ENCODE measurements around the gene SH3PXD2A.

DNA sequence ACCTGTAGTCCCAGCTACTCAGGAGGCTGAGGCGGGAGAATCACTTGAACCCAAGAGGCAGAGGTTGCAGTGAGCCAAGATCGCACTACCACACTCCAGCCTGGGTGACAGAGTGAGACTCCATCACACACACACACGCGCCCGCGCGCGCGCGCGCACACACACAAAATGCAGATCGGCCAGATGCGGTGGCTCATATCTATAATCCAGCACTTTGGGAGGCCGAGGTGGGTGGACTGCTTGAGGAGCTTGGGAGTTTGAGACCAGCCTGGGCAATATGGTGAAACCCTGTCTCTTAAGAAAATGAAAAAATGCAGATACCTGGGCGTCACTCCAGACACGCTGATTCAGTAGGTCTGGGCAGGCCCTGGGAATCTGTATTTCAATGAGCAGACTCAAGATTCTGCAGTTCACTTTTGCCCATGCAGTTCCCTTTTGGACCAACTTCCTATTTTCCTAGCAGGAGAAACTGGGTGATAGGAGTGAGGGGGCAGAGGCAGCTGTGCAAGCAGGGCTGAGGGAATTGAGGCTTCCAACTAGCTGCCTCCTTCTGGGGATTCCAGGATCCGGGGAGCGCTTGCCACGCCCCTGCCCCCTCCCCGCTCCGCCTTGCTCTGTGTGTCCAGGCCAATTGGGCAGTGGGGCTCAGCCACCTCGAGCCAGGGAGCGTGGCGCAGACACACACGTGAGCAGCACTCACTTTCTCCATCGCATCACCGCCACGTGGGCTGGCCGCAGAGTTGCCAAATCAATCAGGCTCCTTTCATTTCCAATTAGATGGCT is 173.6 kb downstream of the SH3PXD2A start:
- no peak for TF ChIP-seq CTCF (conservative IDR thresholded peaks at IDR 0.05; ENCODE audit: low read depth, low read length)
- TF ChIP-seq EZH2 (IDR thresholded peaks at IDR 0.05; ENCODE audit: borderline replicate concordance, low read depth, low read length, poor library complexity, severe bottlenecking) = no peak
